GM18502 (cell line): Measurements from ENCODE around the gene HMG20B.

Experiments used
- ATAC-seq: cut with Tn5 transposase; IDR thresholded peaks from one replicate; pipeline ENCODE4 v1.9.1; 2021; ENCODE audit warnings: mild to moderate bottlenecking; ENCODE audit not compliant: unreplicated experiment, poor library complexity

HMG20B gene

GRCh38 chr19:3615524-3616135, 42.9 kb downstream of the HMG20B start:
- no peak for ATAC-seq

- no peak for ATAC-seq
Observed at GRCh38 chr19:3617463-3617862, 44.7 kb downstream of the HMG20B start.

- no peak for ATAC-seq
Observed at GRCh38 chr19:3618144-3618810, 45.5 kb downstream of the HMG20B start.

GRCh38 chr19:3618811-3619630, 46.3 kb downstream of the HMG20B start:
- no peak for ATAC-seq

GRCh38 chr19:3619631-3620012, 46.9 kb downstream of the HMG20B start:
- no peak for ATAC-seq

- no peak for ATAC-seq
Observed at GRCh38 chr19:3620145-3620816, 47.5 kb downstream of the HMG20B start.

- ATAC-seq: no peak
Observed at GRCh38 chr19:3620817-3621547, 48.2 kb downstream of the HMG20B start.

GRCh38 chr19:3621689-3622088, 48.9 kb downstream of the HMG20B start:
- no peak for ATAC-seq

GRCh38 chr19:3622224-3622623, 49.5 kb downstream of the HMG20B start:
- ATAC-seq: no peak

GRCh38 chr19:3623716-3624115, 51.0 kb downstream of the HMG20B start:
- ATAC-seq: no peak

- peak; percentile 8 for ATAC-seq
Observed at GRCh38 chr19:3625996-3626472, 53.3 kb downstream of the HMG20B start.

GRCh38 chr19:3626473-3627350, 54.0 kb downstream of the HMG20B start, which contains the start of gene CACTIN:
CACTIN (minus strand) TSS chr19:3626790; CDS start chr19:3626762, 28 bp downstream.
- peak; percentile 88 for ATAC-seq

- ATAC-seq: no peak
Observed at GRCh38 chr19:3627351-3627723, 54.6 kb downstream of the HMG20B start.
